H9 (cell line): ENCODE results near the gene ERFE. TPM values are rescaled to one million over a fixed set of nuclear protein-coding genes. Genes with fewer than 3 reads are reported as not detected.

ENCODE experiments used
- DNase-seq: peaks from one replicate; pipeline ENCODE4 v3.0.0-alpha.2; 2017
- H2AFZ ChIP-seq: one replicate; pipeline ENCODE4 v1.6.1; 2013; ENCODE audit warnings: mild to moderate bottlenecking, low read length, control low read depth, moderate library complexity
- H2AK5ac ChIP-seq: 2 replicates; pipeline ENCODE4 v1.6.1; 2013; ENCODE audit warnings: low read length, control low read depth, mixed read lengths; ENCODE audit not compliant: insufficient read length
- H2BK120ac ChIP-seq: one replicate; pipeline ENCODE4 v1.6.1; 2013; ENCODE audit warnings: low read depth, mild to moderate bottlenecking, low read length, control low read depth, inconsistent platforms; ENCODE audit not compliant: poor library complexity, severe bottlenecking
- H2BK12ac ChIP-seq: 2 replicates; pipeline ENCODE4 v1.6.1; 2013; ENCODE audit warnings: low read length, control low read depth, mixed read lengths, low read depth; ENCODE audit not compliant: insufficient read length
- H2BK15ac ChIP-seq: 2 replicates; pipeline ENCODE4 v1.6.1; 2013; ENCODE audit warnings: low read depth, low read length, control low read depth
- H2BK20ac ChIP-seq: one replicate; pipeline ENCODE4 v1.6.1; 2013; ENCODE audit warnings: low read depth, mild to moderate bottlenecking, low read length, control low read depth, inconsistent platforms; ENCODE audit not compliant: poor library complexity, severe bottlenecking
- H2BK5ac ChIP-seq: 2 replicates; pipeline ENCODE4 v1.6.1; 2013; ENCODE audit warnings: low read length, control low read depth, mixed read lengths; ENCODE audit not compliant: insufficient read length
- H3K14ac ChIP-seq: 2 replicates; pipeline ENCODE4 v1.6.1; 2013; ENCODE audit warnings: low read length, control low read depth; ENCODE audit not compliant: insufficient read depth
- H3K18ac ChIP-seq: 2 replicates; pipeline ENCODE4 v1.6.1; 2013; ENCODE audit warnings: low read depth, mild to moderate bottlenecking, mixed read lengths, low read length, control low read depth; ENCODE audit not compliant: insufficient read length
- H3K23ac ChIP-seq: 2 replicates; pipeline ENCODE4 v1.6.1; 2013; ENCODE audit warnings: low read length, control low read depth, mixed read lengths, low read depth; ENCODE audit not compliant: insufficient read length
- H3K23me2 ChIP-seq: 2 replicates; pipeline ENCODE4 v1.6.1; 2013; ENCODE audit warnings: low read depth, mild to moderate bottlenecking, mixed read lengths, low read length, control low read depth; ENCODE audit not compliant: insufficient read length, poor library complexity, severe bottlenecking
- H3K27ac ChIP-seq: 2 replicates; pipeline ENCODE4 v1.5.1; 2013; ENCODE audit warnings: low read length, control low read depth, mixed read lengths, low read depth; ENCODE audit not compliant: insufficient read length
- H3K27me3 ChIP-seq: 2 replicates; pipeline ENCODE4 v1.6.1; 2013; ENCODE audit warnings: low read length, control low read depth, inconsistent platforms; ENCODE audit not compliant: insufficient read depth
- H3K4ac ChIP-seq: 2 replicates; pipeline ENCODE4 v1.6.1; 2013; ENCODE audit warnings: low read depth, mild to moderate bottlenecking, control low read depth, inconsistent platforms, low read length, moderate library complexity
- H3K4me1 ChIP-seq: 2 replicates; pipeline ENCODE4 v1.6.1; 2013; ENCODE audit warnings: low read length, control low read depth, inconsistent platforms; ENCODE audit not compliant: insufficient read depth
- H3K4me2 ChIP-seq: 2 replicates; pipeline ENCODE4 v1.6.1; 2013; ENCODE audit warnings: low read length, control low read depth, mixed read lengths; ENCODE audit not compliant: insufficient read length, insufficient read depth
- H3K56ac ChIP-seq: 2 replicates; pipeline ENCODE4 v1.6.1; 2013; ENCODE audit warnings: low read depth, mild to moderate bottlenecking, mixed read lengths, low read length, control low read depth; ENCODE audit not compliant: insufficient read length
- H3K79me1 ChIP-seq: 2 replicates; pipeline ENCODE4 v1.6.1; 2013; ENCODE audit warnings: low read depth, mild to moderate bottlenecking, moderate library complexity, low read length, control low read depth, inconsistent platforms; ENCODE audit not compliant: insufficient read depth, poor library complexity, severe bottlenecking
- H3K79me2 ChIP-seq: 2 replicates; pipeline ENCODE4 v1.6.1; 2013; ENCODE audit warnings: low read length, control low read depth, inconsistent platforms; ENCODE audit not compliant: insufficient read depth
- H3K9ac ChIP-seq: 2 replicates; pipeline ENCODE4 v1.6.1; 2013; ENCODE audit warnings: low read length, control low read depth, mixed read lengths; ENCODE audit not compliant: insufficient read length; ENCODE audit errors: extremely low read depth
- H3K9me3 ChIP-seq: one replicate; pipeline ENCODE4 v1.6.1; 2013; ENCODE audit warnings: low read depth, low read length, inconsistent platforms; ENCODE audit not compliant: control insufficient read depth
- H3T11ph ChIP-seq: one replicate; pipeline ENCODE4 v1.6.1; 2013; ENCODE audit warnings: mild to moderate bottlenecking, low read length, control low read depth, inconsistent platforms
- H4K20me1 ChIP-seq: one replicate; pipeline ENCODE4 v1.6.1; 2013; ENCODE audit not compliant: control insufficient read depth, insufficient read length, insufficient read depth
- H4K5ac ChIP-seq: 2 replicates; pipeline ENCODE4 v1.6.1; 2013; ENCODE audit warnings: low read depth, mild to moderate bottlenecking, mixed read lengths, low read length, control low read depth; ENCODE audit not compliant: insufficient read length
- H4K8ac ChIP-seq: replicated peaks from 2 replicates; pipeline ENCODE4 v1.6.1; 2013; ENCODE audit warnings: low read length, control low read depth, mixed read lengths, low read depth; ENCODE audit not compliant: insufficient read length
- H4K91ac ChIP-seq: 2 replicates; pipeline ENCODE4 v1.6.1; 2013; ENCODE audit warnings: low read depth, mild to moderate bottlenecking, moderate library complexity, mixed read lengths, low read length, control low read depth; ENCODE audit not compliant: insufficient read length
- H3K27ac Mint-ChIP-seq, 3 experiments: 2 replicates in 2 of 3; 3 replicates in 1 of 3; pipeline ENCODE4 v1.8.0; 2020 to 2021; ENCODE audit warnings: mixed read lengths in 3 of 3, mild to moderate bottlenecking in 1 of 3, moderate library complexity in 1 of 3
- H3K27me3 Mint-ChIP-seq: 2 replicates; pipeline ENCODE4 v1.8.0; 2021; ENCODE audit warnings: low read depth, mild to moderate bottlenecking, moderate library complexity, mixed read lengths
- H3K36me3 Mint-ChIP-seq, 3 experiments: 2 replicates in 2 of 3; 3 replicates in 1 of 3; pipeline ENCODE4 v1.8.0; 2020 to 2021; ENCODE audit warnings: low read depth in 3 of 3, mixed read lengths in 3 of 3; ENCODE audit not compliant: insufficient read depth in 1 of 3
- H3K4me1 Mint-ChIP-seq, 2 experiments: 2 replicates each; pipeline ENCODE4 v1.8.0; 2020; ENCODE audit warnings: mixed read lengths in 2 of 2
- H3K4me3 Mint-ChIP-seq, 2 experiments: 2 replicates in 1 of 2; 3 replicates in 1 of 2; pipeline ENCODE4 v1.8.0; 2020 to 2021; ENCODE audit warnings: mild to moderate bottlenecking in 2 of 2, mixed read lengths in 2 of 2, moderate library complexity in 1 of 2
- H3K9me3 Mint-ChIP-seq, 2 experiments: 2 replicates in 1 of 2; 3 replicates in 1 of 2; pipeline ENCODE4 v1.8.0; 2020; ENCODE audit warnings: mild to moderate bottlenecking in 2 of 2, mixed read lengths in 2 of 2, moderate library complexity in 1 of 2
- CTCF ChIP-seq: fragments of 200-600 bp; sonication (generic); conservative IDR thresholded peaks from 3 replicates; pipeline ENCODE4 v1.8.0; 2021; ENCODE audit warnings: antibody characterized with exemption, mild to moderate bottlenecking
- WGBS: extraction: QIAGEN DNeasy Blood & Tissue Kit; methylation state at CpG from one replicate; pipeline ENCODE4 v1.1.7; 2013; ENCODE audit warnings: missing lambda C conversion rate, low lambda C conversion rate, mixed read lengths; ENCODE audit not compliant: insufficient read length; ENCODE audit errors: extremely low coverage; 5-methylcytosine and 5-hydroxymethylcytosine counted together
- total RNA-seq: library from RNA; stranded (reverse); gene quantifications from 2 replicates; pipeline ENCODE4 v1.2.1, GENCODE V29; 2021

ERFE gene
- total RNA-seq, 1 experiment from 2014 or later: 2.1 TPM

- H3K4me1 Mint-ChIP-seq: no peaks in the 10 kb centered on the region
- Histone ChIP-seq H3K18ac (no peak overlapping the region), H2AK5ac (no peak overlapping the region), H2BK12ac (no peak overlapping the region), H3K14ac (no peak overlapping the region), H3K79me1 (no peaks in the 10 kb centered on the region), H3K27ac (no peak overlapping the region), H3K79me2 (no peaks in the 10 kb centered on the region), H3K27me3 (no peaks in the 10 kb centered on the region), H3K4me1 (no peaks in the 10 kb centered on the region), H2BK15ac (no peak overlapping the region), H4K5ac (no peak overlapping the region), H4K91ac (no peak overlapping the region), H2AFZ (no peak overlapping the region), H4K20me1 (no peaks in the 10 kb centered on the region), H2BK120ac (no peak overlapping the region), H3K9me3 (no peaks in the 10 kb centered on the region), H2BK20ac (no peak overlapping the region), H3K9ac (no peak overlapping the region), H3K4ac (no peak overlapping the region), H3K23me2 (no peaks in the 10 kb centered on the region), H2BK5ac (no peak overlapping the region), H3K4me2 (no peak overlapping the region), H3K56ac (no peak overlapping the region), H3T11ph (no peak overlapping the region), H3K23ac (no peak overlapping the region), H4K8ac (no peak overlapping the region)
- H3K4me3 Mint-ChIP-seq: no peak overlapping the region
- WGBS: no CpG with 5 or more reads among the region's 22 CpGs
- no peak for DNase-seq
- no peaks in the 10 kb centered on the region; a peak in 1 of 5 replicates for H3K9me3 Mint-ChIP-seq
- H3K36me3 Mint-ChIP-seq: no peaks in the 10 kb centered on the region
- no peaks in the 10 kb centered on the region; the same call in 1 of the 2 replicates for H3K27me3 Mint-ChIP-seq
- no peak for TF ChIP-seq CTCF
- H3K27ac Mint-ChIP-seq: no peak overlapping the region
Measured at GRCh38 chr2:238128061-238128440, 30.7 kb upstream of the ERFE start.
